NCI-H187 (cell line): Measurements from ENCODE around the gene TAF11.
"Not testable (repeated sequence)": the region's sequence is repeated elsewhere in the genome, so short reads cannot be mapped to it uniquely, and the experiment has no call there.

Source experiments
- DNase-seq, 2 experiments: peaks; one replicate each; lab custom pipeline; 2025; lab: John Stamatoyannopoulos, UW

The TAF11 gene, protein sequence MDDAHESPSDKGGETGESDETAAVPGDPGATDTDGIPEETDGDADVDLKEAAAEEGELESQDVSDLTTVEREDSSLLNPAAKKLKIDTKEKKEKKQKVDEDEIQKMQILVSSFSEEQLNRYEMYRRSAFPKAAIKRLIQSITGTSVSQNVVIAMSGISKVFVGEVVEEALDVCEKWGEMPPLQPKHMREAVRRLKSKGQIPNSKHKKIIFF

GRCh38 chr6:34887753-34888513 is at the start of gene TAF11:
TSS of gene TAF11 (minus strand) at chr6:34888042. CDS start at chr6:34887957, 85 bp downstream.
- DNase-seq, result peak; percentile 74 to 87

GRCh38 chr6:34934516-34934915 is 46.7 kb upstream of the TAF11 start:
- no peak for DNase-seq

DNA sequence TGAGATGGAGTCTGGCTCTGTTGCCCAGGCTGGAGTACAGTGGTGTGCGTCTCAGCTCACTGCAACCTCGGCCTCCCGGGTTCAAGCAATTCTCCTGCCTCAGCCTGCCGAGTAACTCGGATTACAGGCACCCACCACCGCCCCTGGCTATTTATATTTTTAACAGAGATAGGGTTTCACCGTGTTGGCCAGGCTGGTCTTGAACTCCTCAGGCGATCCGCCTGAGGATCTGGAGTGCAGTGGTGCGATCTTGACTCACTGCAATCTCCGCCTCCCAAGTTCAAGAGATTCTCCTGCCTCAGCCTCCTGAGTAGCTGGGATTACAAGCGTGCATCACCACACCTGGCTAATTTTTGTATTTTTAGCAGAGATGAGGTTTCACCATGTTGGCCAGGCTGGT is 44.4 kb upstream of the TAF11 start:
- not testable (repeated sequence) for DNase-seq

- no peak for DNase-seq
Observed at GRCh38 chr6:34930221-34930620, 42.4 kb upstream of the TAF11 start.

DNA sequence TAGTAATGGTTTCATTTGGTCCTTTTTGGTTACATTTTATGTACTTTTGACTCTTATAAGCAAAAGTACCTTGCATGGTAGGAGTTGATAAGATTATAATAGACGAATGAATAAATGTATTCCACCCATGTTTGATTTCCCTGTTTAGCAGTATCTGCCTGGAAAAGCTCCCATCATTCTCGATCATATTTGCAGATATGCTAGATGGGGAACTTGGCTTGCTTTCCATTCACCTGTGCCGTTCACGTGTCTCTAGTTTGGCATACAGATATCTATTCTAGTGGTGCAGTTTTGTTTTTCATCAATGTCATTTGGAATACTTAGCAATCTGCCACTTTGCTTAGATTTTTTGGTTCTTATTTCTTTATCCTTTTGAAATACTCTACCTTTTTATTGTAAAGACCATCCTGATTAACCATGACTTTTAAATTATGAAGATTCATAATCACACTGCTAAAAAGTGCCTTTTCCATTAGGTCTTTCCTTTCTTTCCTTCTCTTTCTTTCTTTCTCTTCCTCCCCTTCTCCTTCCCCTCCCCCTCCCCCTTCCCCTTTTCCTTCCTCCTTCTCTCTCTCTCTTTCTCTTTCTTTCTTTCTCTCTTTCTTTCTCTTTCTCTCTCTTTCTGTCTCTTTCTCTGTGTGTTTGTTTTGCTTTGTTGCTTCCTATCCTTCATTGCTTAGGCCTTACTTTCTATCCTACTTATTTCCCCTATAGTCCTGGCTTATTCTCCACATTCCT is 41.6 kb upstream of the TAF11 start:
- no peak for DNase-seq

- no peak for DNase-seq
Observed at GRCh38 chr6:34928695-34929094, 40.9 kb upstream of the TAF11 start.

DNA sequence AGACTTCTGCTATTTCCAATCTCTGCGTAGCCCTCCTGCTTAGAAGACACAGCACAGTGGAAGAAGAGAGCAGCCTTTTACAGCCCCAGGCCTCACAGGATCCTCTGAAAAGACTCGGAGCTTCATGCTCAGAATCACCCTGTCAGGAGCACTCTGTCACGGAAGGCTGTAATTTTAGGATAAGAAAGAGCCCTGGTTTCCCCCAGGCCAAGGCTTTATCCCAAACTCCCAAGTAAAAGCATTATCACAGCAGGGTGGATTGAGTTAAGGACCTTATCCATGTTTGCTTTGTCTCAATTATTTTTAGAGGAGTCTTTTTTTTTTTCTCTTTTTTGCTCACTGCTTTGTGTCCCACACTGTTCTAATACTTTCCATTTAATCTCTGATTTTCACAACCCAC is 40.4 kb upstream of the TAF11 start:
- DNase-seq, result peak; percentile 38 to 39

- DNase-seq, result no peak
Observed at GRCh38 chr6:34926655-34927054, 38.8 kb upstream of the TAF11 start.

GRCh38 chr6:34924831-34925625 is 37.2 kb upstream of the TAF11 start:
- DNase-seq, result no peak

GRCh38 chr6:34922177-34922663 is 34.4 kb upstream of the TAF11 start:
- no peak for DNase-seq

DNA sequence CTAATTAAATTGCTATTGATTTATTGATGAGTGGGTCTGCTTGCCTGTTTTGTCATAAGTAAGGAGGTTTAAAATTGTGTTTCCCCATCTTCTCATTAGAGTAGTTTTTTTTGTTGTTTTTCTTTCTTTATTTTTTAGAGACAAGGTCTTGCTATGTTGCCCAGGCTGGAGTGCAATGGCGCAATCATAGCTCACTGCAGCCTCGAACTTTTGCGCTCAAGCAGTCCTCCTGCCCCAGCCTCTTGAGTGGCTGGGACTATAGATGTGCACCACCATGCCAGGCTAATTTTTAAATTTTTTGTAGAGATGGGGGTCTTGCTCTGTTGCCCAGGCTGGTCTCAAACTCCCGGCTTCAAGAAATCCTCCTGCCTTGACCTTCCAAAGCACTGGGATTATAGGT is 32.3 kb upstream of the TAF11 start:
- DNase-seq, result no peak

- DNase-seq, result no peak
Observed at GRCh38 chr6:34919651-34920050, 31.8 kb upstream of the TAF11 start.

- no peak for DNase-seq
Observed at GRCh38 chr6:34917626-34918285, 29.9 kb upstream of the TAF11 start.

- DNase-seq, result no peak
Observed at GRCh38 chr6:34916348-34916967, 28.6 kb upstream of the TAF11 start.

- DNase-seq, result no peak
Observed at GRCh38 chr6:34914358-34914757, 26.5 kb upstream of the TAF11 start.

DNA sequence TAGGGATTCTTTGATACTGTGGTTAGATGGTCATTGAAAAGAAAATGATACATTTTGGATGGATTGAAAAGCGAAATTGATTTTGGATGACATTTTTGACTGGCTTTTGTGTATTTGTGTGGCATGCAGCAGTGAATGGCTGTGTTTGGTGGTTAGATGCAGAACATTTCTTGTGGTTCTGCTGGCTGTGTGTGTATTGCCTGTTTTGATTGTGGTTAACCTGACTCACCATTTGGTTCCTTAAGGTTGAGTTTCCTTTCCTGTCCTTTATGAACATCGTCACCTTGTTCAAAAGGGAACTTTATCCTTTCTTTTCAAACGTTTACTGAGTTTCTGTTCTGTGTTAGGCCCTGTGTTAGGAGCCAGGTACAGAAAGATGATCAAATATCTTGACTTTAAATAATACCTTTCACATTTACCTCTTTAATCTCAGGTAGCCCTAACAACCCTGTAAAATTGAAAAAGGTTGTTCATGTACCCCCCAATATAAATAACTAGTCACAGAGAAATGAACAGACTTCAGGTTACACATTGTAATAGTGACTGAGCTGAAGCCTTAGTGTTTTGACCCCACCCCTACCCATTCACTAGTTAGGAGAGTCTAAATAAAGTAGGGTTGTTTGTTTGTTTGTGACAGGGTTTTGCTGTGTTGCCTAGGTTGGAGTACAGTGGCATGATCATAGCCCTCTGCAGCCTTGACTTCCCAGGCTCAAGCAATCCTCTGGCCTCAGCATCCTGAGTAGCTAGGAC is 25.0 kb upstream of the TAF11 start:
- no peak for DNase-seq

- no peak for DNase-seq
Observed at GRCh38 chr6:34911822-34912221, 24.0 kb upstream of the TAF11 start.

- no peak for DNase-seq
Observed at GRCh38 chr6:34909320-34909883, 21.6 kb upstream of the TAF11 start.

- DNase-seq, result no peak
Observed at GRCh38 chr6:34908194-34908593, 20.4 kb upstream of the TAF11 start.

- DNase-seq, result no peak
Observed at GRCh38 chr6:34906826-34907225, 19.0 kb upstream of the TAF11 start.
